ENCODE results near the gene WASL. TPM values are rescaled to one million over a fixed set of nuclear protein-coding genes. Genes with fewer than 3 reads are reported as not detected.

Gene WASL
- total RNA-seq, 4 donors from 2014 or later, result 16.9 to 56.9 (median 49.5) TPM

GRCh38 chr7:123770378-123770777 is 21.6 kb upstream of the WASL start:
- Histone ChIP-seq H3K27ac (no peak overlapping the region), H3K4me1 (no peaks in the 10 kb centered on the region), H3K9me3 (no peaks in the 10 kb centered on the region), H3K27me3 (no peaks in the 10 kb centered on the region), H3K4me3 (no peak overlapping the region), H3K36me3 (no peaks in the 10 kb centered on the region)
- no peak for DNase-seq
- TF ChIP-seq POLR2A (IDR thresholded peaks at IDR 0.05) (no peak), CTCF (IDR thresholded peaks at IDR 0.05) (no peak)
- intact Hi-C loops (cut with DNase I; ENCODE audit: low total_unique reads), result no loop called here

GRCh38 chr7:123769371-123769770 is 20.6 kb upstream of the WASL start:
- H3K4me1 ChIP-seq, result no peaks in the 10 kb centered on the region
- TF ChIP-seq POLR2A (IDR thresholded peaks at IDR 0.05) (no peak), CTCF (IDR thresholded peaks at IDR 0.05) (no peak)
- H3K9me3 ChIP-seq, result no peaks in the 10 kb centered on the region
- H3K36me3 ChIP-seq, result no peaks in the 10 kb centered on the region
- no peak for DNase-seq
- no peaks in the 10 kb centered on the region for H3K27me3 ChIP-seq
- H3K27ac ChIP-seq, result no peak overlapping the region
- intact Hi-C loops (cut with DNase I; ENCODE audit: low total_unique reads), result no loop called here
- H3K4me3 ChIP-seq, result no peak overlapping the region

- Histone ChIP-seq H3K27me3 (no peaks in the 10 kb centered on the region), H3K27ac (no peak overlapping the region), H3K4me3 (no peak overlapping the region), H3K4me1 (no peaks in the 10 kb centered on the region), H3K36me3 (no peaks in the 10 kb centered on the region), H3K9me3 (no peaks in the 10 kb centered on the region)
- DNase-seq, result no peak
- TF ChIP-seq POLR2A (IDR thresholded peaks at IDR 0.05) (no peak), CTCF (IDR thresholded peaks at IDR 0.05) (no peak)
- intact Hi-C loops (cut with DNase I; ENCODE audit: low total_unique reads), result no loop called here
Observed at GRCh38 chr7:123768493-123768892, 19.7 kb upstream of the WASL start.

GRCh38 chr7:123763191-123763661 is 14.4 kb upstream of the WASL start:
- intact Hi-C loops (cut with DNase I; ENCODE audit: low total_unique reads), result no loop called here
- H3K4me3 ChIP-seq, result no peak overlapping the region
- H3K36me3 ChIP-seq, result no peaks in the 10 kb centered on the region
- H3K27me3 ChIP-seq, result no peaks in the 10 kb centered on the region
- H3K9me3 ChIP-seq, result no peaks in the 10 kb centered on the region
- no peaks in the 10 kb centered on the region for H3K4me1 ChIP-seq
- H3K27ac ChIP-seq, result no peak overlapping the region
- TF ChIP-seq CTCF (IDR thresholded peaks at IDR 0.05), result no peak
- TF ChIP-seq POLR2A (IDR thresholded peaks at IDR 0.05), result no peak
- DNase-seq, result no peak

GRCh38 chr7:123761729-123762128 is 12.9 kb upstream of the WASL start:
- Histone ChIP-seq H3K27me3 (no peaks in the 10 kb centered on the region), H3K4me3 (no peak overlapping the region), H3K9me3 (no peaks in the 10 kb centered on the region), H3K36me3 (no peaks in the 10 kb centered on the region), H3K4me1 (no peaks in the 10 kb centered on the region), H3K27ac (no peak overlapping the region)
- TF ChIP-seq CTCF (IDR thresholded peaks at IDR 0.05) (no peak), POLR2A (IDR thresholded peaks at IDR 0.05) (no peak)
- DNase-seq, result no peak
- intact Hi-C loops (cut with DNase I; ENCODE audit: low total_unique reads), result no loop called here

Data from uterus (tissue), 4 donors.